IMR-90 (cell line): ENCODE measurements around the gene PKD1. TPM values are rescaled to one million over a fixed set of nuclear protein-coding genes. Genes with fewer than 3 reads are reported as not detected.

ENCODE experiments used
- ATAC-seq: fragments of 200-7000 bp; cut with Tn5 transposase; 2 replicates; pipeline ENCODE4 v1.9.1; 2020; ENCODE audit warnings: low read depth, mild to moderate bottlenecking, moderate library complexity
- BruUV-seq: library from RNA; stranded (reverse); fragments of 400-500 nt; replicated peaks from 2 replicates; lab custom pipeline; 2021; lab: Mats Ljungman, UMichigan
- CTCF ChIA-PET: fragments of 300-600 bp; formaldehyde crosslinking; extraction: SDS; loops from one replicate; lab custom pipeline; 2021; ENCODE audit warnings: antibody characterized with exemption; lab: Yijun Ruan, JAX
- POLR2A ChIA-PET: fragments of 300-600 bp; sonication (Branson Sonifier 250); formaldehyde crosslinking; loops from one replicate; lab custom pipeline; 2022; ENCODE audit warnings: antibody characterized with exemption; ENCODE audit not compliant: unreplicated experiment; lab: Charles Lee
- DNase-seq: peaks from one replicate; pipeline ENCODE4 v3.0.0; 2013
- H2AFZ ChIP-seq: replicated peaks from 2 replicates; pipeline ENCODE3; 2013; ENCODE audit warnings: low read length, mild to moderate bottlenecking; ENCODE audit not compliant: poor library complexity
- H2AK5ac ChIP-seq: 2 replicates; pipeline ENCODE4 v1.6.1; 2013; ENCODE audit warnings: low read depth, low read length, inconsistent platforms
- H2AK9ac ChIP-seq: replicated peaks from 2 replicates; pipeline ENCODE3; 2013; ENCODE audit warnings: mild to moderate bottlenecking, low read depth, low read length, moderate library complexity; ENCODE audit not compliant: poor library complexity
- H2BK120ac ChIP-seq: 2 replicates; pipeline ENCODE4 v1.6.1; 2013; ENCODE audit warnings: low read depth, low read length, inconsistent platforms
- H2BK15ac ChIP-seq: 3 replicates; pipeline ENCODE4 v1.6.1; 2013; ENCODE audit warnings: low read depth, low read length, inconsistent platforms
- H2BK20ac ChIP-seq: 2 replicates; pipeline ENCODE4 v1.6.1; 2013; ENCODE audit warnings: low read depth, mild to moderate bottlenecking, inconsistent platforms, low read length, moderate library complexity
- H2BK5ac ChIP-seq: 2 replicates; pipeline ENCODE4 v1.6.1; 2013; ENCODE audit warnings: mild to moderate bottlenecking, low read depth, low read length, inconsistent platforms; ENCODE audit not compliant: poor library complexity, severe bottlenecking
- H3K14ac ChIP-seq: replicated peaks from 2 replicates; pipeline ENCODE4 v1.6.1; 2013; ENCODE audit warnings: low read depth, low read length, inconsistent platforms
- H3K18ac ChIP-seq: 2 replicates; pipeline ENCODE4 v1.6.1; 2013; ENCODE audit warnings: low read depth, low read length, control low read depth
- H3K23ac ChIP-seq: 2 replicates; pipeline ENCODE4 v1.6.1; 2013; ENCODE audit warnings: low read depth, low read length, inconsistent platforms
- H3K27ac ChIP-seq: 2 replicates; pipeline ENCODE4 v1.5.1; 2013; ENCODE audit warnings: mild to moderate bottlenecking, control low read depth, low read length; ENCODE audit not compliant: insufficient read depth
- H3K27me3 ChIP-seq: 2 replicates; pipeline ENCODE4 v1.6.1; 2013; ENCODE audit warnings: low read length; ENCODE audit not compliant: control insufficient read depth, insufficient read depth
- H3K36me3 ChIP-seq: 2 replicates; pipeline ENCODE4 v1.6.1; 2013; ENCODE audit warnings: low read length, mixed read lengths; ENCODE audit not compliant: control insufficient read depth, insufficient read depth
- H3K4ac ChIP-seq: 2 replicates; pipeline ENCODE4 v1.6.1; 2013; ENCODE audit warnings: low read depth, low read length, inconsistent platforms
- H3K4me1 ChIP-seq: 2 replicates; pipeline ENCODE4 v1.6.1; 2013; ENCODE audit warnings: low read length, mixed read lengths; ENCODE audit not compliant: control insufficient read depth, insufficient read depth
- H3K4me2 ChIP-seq: 2 replicates; pipeline ENCODE4 v1.6.1; 2013; ENCODE audit warnings: low read depth, mild to moderate bottlenecking, control low read depth, low read length, moderate library complexity
- H3K4me3 ChIP-seq: 2 replicates; pipeline ENCODE4 v1.5.1; 2013; ENCODE audit warnings: low read depth, mild to moderate bottlenecking, control low read depth, low read length, moderate library complexity; ENCODE audit not compliant: insufficient read depth
- H3K56ac ChIP-seq: 2 replicates; pipeline ENCODE4 v1.6.1; 2013; ENCODE audit warnings: low read length, inconsistent platforms; ENCODE audit not compliant: insufficient read depth; ENCODE audit errors: extremely low read depth
- H3K79me1 ChIP-seq, 2 experiments: 2 replicates each; pipeline ENCODE4 v1.6.1; 2013; ENCODE audit warnings: low read length in 2 of 2, inconsistent platforms in 1 of 2, low read depth in 1 of 2
- H3K9ac ChIP-seq: 2 replicates; pipeline ENCODE4 v1.6.1; 2013; ENCODE audit warnings: low read depth, low read length, control low read depth
- H3K9me1 ChIP-seq: 2 replicates; pipeline ENCODE4 v1.6.1; 2013; ENCODE audit warnings: low read length, inconsistent platforms; ENCODE audit not compliant: insufficient read depth
- H3K9me3 ChIP-seq: 2 replicates; pipeline ENCODE4 v1.6.1; 2013; ENCODE audit warnings: low read length; ENCODE audit not compliant: control insufficient read depth, insufficient read depth
- H4K20me1 ChIP-seq: 2 replicates; pipeline ENCODE4 v1.6.1; 2013; ENCODE audit warnings: low read length, inconsistent platforms; ENCODE audit not compliant: insufficient read depth
- H4K5ac ChIP-seq: 2 replicates; pipeline ENCODE4 v1.6.1; 2013; ENCODE audit warnings: mild to moderate bottlenecking, low read depth, low read length, control low read depth
- H4K8ac ChIP-seq, 2 experiments: 2 replicates each; pipeline ENCODE4 v1.6.1; 2013; ENCODE audit warnings: low read depth in 2 of 2, low read length in 2 of 2, control low read depth in 1 of 2, inconsistent platforms in 1 of 2
- H4K91ac ChIP-seq: 2 replicates; pipeline ENCODE4 v1.6.1; 2013; ENCODE audit warnings: low read depth, low read length, inconsistent platforms; ENCODE audit not compliant: insufficient read depth
- BHLHE40 ChIP-seq: fragments of 150-350 bp; IDR thresholded peaks from 2 replicates; pipeline ENCODE4 v1.6.1; 2016; ENCODE audit warnings: mild to moderate bottlenecking, low read depth, low read length
- CEBPB ChIP-seq: IDR thresholded peaks from 2 replicates; pipeline ENCODE4 v1.6.1; 2012; ENCODE audit warnings: low read depth, low read length, improper control_type of control experiment
- CHD1 ChIP-seq: IDR thresholded peaks from 2 replicates; pipeline ENCODE4 v1.6.1; 2012; ENCODE audit warnings: low read depth, low read length, improper control_type of control experiment
- CTCF ChIP-seq: conservative IDR thresholded peaks from 2 replicates; pipeline ENCODE4 v1.5.1; 2012; ENCODE audit warnings: mild to moderate bottlenecking, low read depth, low read length, improper control_type of control experiment
- ELK1 ChIP-seq: fragments of 150-350 bp; IDR thresholded peaks from 2 replicates; pipeline ENCODE4 v1.6.1; 2016; ENCODE audit warnings: low read depth, mild to moderate bottlenecking, low read length, moderate library complexity, borderline replicate concordance
- FOS ChIP-seq: fragments of 150-350 bp; IDR thresholded peaks from 2 replicates; pipeline ENCODE4 v1.6.1; 2016; ENCODE audit warnings: low read depth, low read length
- MAFK ChIP-seq: IDR thresholded peaks from 2 replicates; pipeline ENCODE4 v1.6.1; 2012; ENCODE audit warnings: low read depth, low read length, improper control_type of control experiment
- MAZ ChIP-seq: IDR thresholded peaks from 2 replicates; pipeline ENCODE4 v1.6.1; 2012; ENCODE audit warnings: low read depth, mild to moderate bottlenecking, low read length, improper control_type of control experiment, moderate library complexity, borderline replicate concordance
- MXI1 ChIP-seq: IDR thresholded peaks from 2 replicates; pipeline ENCODE4 v1.6.1; 2012; ENCODE audit warnings: low read depth, mild to moderate bottlenecking, low read length, moderate library complexity, borderline replicate concordance
- NFE2L2 ChIP-seq: fragments of 150-350 bp; IDR thresholded peaks from 2 replicates; pipeline ENCODE4 v1.6.1; 2016; ENCODE audit warnings: low read depth, mild to moderate bottlenecking, low read length
- POLR2A ChIP-seq: IDR thresholded peaks from 2 replicates; pipeline ENCODE4 v1.6.1; 2012; ENCODE audit warnings: mild to moderate bottlenecking, low read depth, low read length
- RAD21 ChIP-seq: IDR thresholded peaks from 2 replicates; pipeline ENCODE4 v1.6.1; 2012; ENCODE audit warnings: low read length, improper control_type of control experiment
- RCOR1 ChIP-seq: IDR thresholded peaks from 2 replicates; pipeline ENCODE4 v1.6.1; 2012; ENCODE audit warnings: mild to moderate bottlenecking, low read length, improper control_type of control experiment; ENCODE audit not compliant: insufficient replicate concordance
- RFX5 ChIP-seq: IDR thresholded peaks from 2 replicates; pipeline ENCODE4 v1.8.0; 2012; ENCODE audit warnings: low read depth, mild to moderate bottlenecking, low read length, moderate library complexity
- SMC3 ChIP-seq: fragments of 150-350 bp; IDR thresholded peaks from 2 replicates; pipeline ENCODE4 v1.6.1; 2016; ENCODE audit warnings: low read depth, mild to moderate bottlenecking, antibody characterized with exemption, low read length, moderate library complexity
- USF2 ChIP-seq: fragments of 150-350 bp; IDR thresholded peaks from 2 replicates; pipeline ENCODE4 v1.6.1; 2017; ENCODE audit warnings: mild to moderate bottlenecking, antibody characterized with exemption, low read length, low read depth
- WGBS, 2 experiments: methylation state at CpG; one replicate each; pipeline versions ENCODE4 v1.1.5 to v1.1.7; 2013; ENCODE audit warnings: missing lambda C conversion rate in 2 of 2; ENCODE audit not compliant: insufficient read length in 1 of 2; ENCODE audit errors: extremely low coverage in 2 of 2; 5-methylcytosine and 5-hydroxymethylcytosine counted together
- dilution Hi-C: fragments of 300-500 bp; cut with HindIII; formaldehyde crosslinking; loops from one replicate; pipeline ENCODE4 v1.14.3; 2018; ENCODE audit warnings: low sequenced_read_pairs; ENCODE audit not compliant: unreplicated experiment
- in situ Hi-C: fragments of 300-500 bp; cut with MboI; formaldehyde crosslinking; loops from 3 replicates; pipeline ENCODE4 v1.14.3; 2019; ENCODE audit warnings: low sequenced_read_pairs, inconsistent platforms, mixed read lengths
- intact Hi-C: fragments of 100-400 bp; cut with micrococcal nuclease; formaldehyde crosslinking; loops from 2 replicates; pipeline ENCODE4 v1.10.0; 2022
- polyA plus RNA-seq, 3 experiments: library from polyadenylated mRNA; depleted of rRNA; stranded (reverse); fragments of >200 nt; gene quantifications; 2 replicates each; pipeline ENCODE4 v1.2.3, GENCODE V29; 2012; ENCODE audit warnings: low replicate concordance in 1 of 3
- total RNA-seq: library from RNA; depleted of rRNA; stranded (reverse); fragments of >200 nt; gene quantifications from 2 replicates; pipeline ENCODE4 v1.2.3, GENCODE V29; 2012

PKD1 gene
- total and polyA plus RNA-seq, 2 of the 4 experiments (the other 2 are of a cell fraction), result 7.9 to 97.3 TPM

- H3K36me3 ChIP-seq, result peaks cover 67% of the 10 kb centered on the region
- CTCF ChIA-PET, result no interaction called here
- no TSS peak for BruUV-seq
These were observed 74.7 kb downstream of the PKD1 start for GRCh38 chr16:2061023-2061422.

More at GRCh38 chr16:2061023-2061422, 74.7 kb downstream of the PKD1 start:
- 0 out of 2 replicates have a peak, but pooled peaks cover 1% of the 10 kb centered on the region for H3K9me1 ChIP-seq
- TF ChIP-seq USF2 (no peak), SMC3 (no peak), MAZ (no peak), MXI1 (no peak), NFE2L2 (no peak), CTCF (no peak), RFX5 (no peak), CHD1 (no peak), CEBPB (no peak), RCOR1 (no peak), MAFK (no peak), BHLHE40 (no peak), RAD21 (no peak), ELK1 (no peak), POLR2A (no peak), FOS (no peak)
- H2AK5ac ChIP-seq, result no peak overlapping the region
- no peak overlapping the region for H3K18ac ChIP-seq
- POLR2A ChIA-PET, result no interaction called here
- H3K27me3 ChIP-seq, result no peaks in the 10 kb centered on the region
- intact Hi-C loops, result no loop called here
- H3K79me1 ChIP-seq, result peaks cover 0 to 10% of the 10 kb centered on the region in 2 experiments; a peak in 1 of 4 replicates
- no peak overlapping the region for H4K8ac ChIP-seq
- no peak overlapping the region for H3K4me3 ChIP-seq
- dilution Hi-C loops, result no loop called here
- H2AK9ac ChIP-seq, result no peak overlapping the region
- H3K14ac ChIP-seq, result no peak overlapping the region
- no peak overlapping the region for H3K56ac ChIP-seq
- no peaks in the 10 kb centered on the region; the same call in 1 of the 2 replicates for H4K20me1 ChIP-seq
- H3K23ac ChIP-seq, result no peak overlapping the region
- no peaks in the 10 kb centered on the region for H3K9me3 ChIP-seq
- no peak for DNase-seq
- no peak overlapping the region for H3K4ac ChIP-seq
- no peak overlapping the region for H4K91ac ChIP-seq
- no peak overlapping the region for H3K4me2 ChIP-seq
- ATAC-seq, result no peak
- no peak overlapping the region for H2BK5ac ChIP-seq
- in situ Hi-C loops, result no loop called here
- no peak overlapping the region for H2BK15ac ChIP-seq
- H4K5ac ChIP-seq, result no peak overlapping the region
- 95% methylated on average over 18 of the region's 18 CpGs; no CpG with 5 or more reads in 1 of the 2 experiments for WGBS, 2 experiments
- H3K9ac ChIP-seq, result no peak overlapping the region
- H3K27ac ChIP-seq, result no peak overlapping the region
- H3K4me1 ChIP-seq, result no peaks in the 10 kb centered on the region
- no peak overlapping the region for H2BK120ac ChIP-seq
- no peak overlapping the region for H2AFZ ChIP-seq
- no peak overlapping the region for H2BK20ac ChIP-seq
